Peyer's patch (tissue), 4 donors: ENCODE data around the gene SDHA. TPM values are rescaled to one million over a fixed set of nuclear protein-coding genes. Genes with fewer than 3 reads are reported as not detected.
A peak's percentile ranks its signal among the peaks of the same experiment; 100 is the strongest.
"Not testable (repeated sequence)": the region's sequence is repeated elsewhere in the genome, so short reads cannot be mapped to it uniquely, and the experiment has no call there.

Experiments
- DNase-seq, 3 donors: peaks; one replicate each; pipeline ENCODE4 v3.0.0-alpha.2; 2017 to 2019
- H3K27ac ChIP-seq, 4 donors: fragments of 200-600 bp; sonication (generic); one replicate each; pipeline ENCODE4 v1.5.1; 2016 to 2019
- H3K27me3 ChIP-seq, 2 donors: fragments of 200-600 bp; sonication (generic); one replicate each; pipeline ENCODE4 v1.5.1; 2019
- H3K36me3 ChIP-seq, 3 donors: fragments of 200-600 bp; sonication (generic); one replicate each; pipeline ENCODE4 v1.5.1; 2016 to 2019
- H3K4me1 ChIP-seq, 4 donors: fragments of 200-600 bp; sonication (generic); one replicate each; pipeline ENCODE4 v1.5.1; 2016 to 2019
- H3K4me3 ChIP-seq, 4 donors: fragments of 200-600 bp; sonication (generic); 1 replicate in 3 of 4; 2 replicates in 1 of 4; pipeline ENCODE4 v1.5.1; 2016 to 2019; ENCODE audit warnings: mild to moderate bottlenecking in 1 of 4
- H3K9me3 ChIP-seq, 4 donors: fragments of 200-600 bp; sonication (generic); one replicate each; pipeline ENCODE4 v1.5.1; 2016 to 2019; ENCODE audit warnings: mild to moderate bottlenecking in 1 of 4
- POLR2A ChIP-seq, 2 donors: fragments of 450-650 bp; IDR thresholded peaks; one replicate each; pipeline ENCODE4 v1.5.1; 2017; ENCODE audit warnings: antibody characterized with exemption in 2 of 2, mild to moderate bottlenecking in 2 of 2, moderate library complexity in 2 of 2
- total RNA-seq, 4 donors: library from RNA; depleted of rRNA; stranded (reverse); fragments of >200 nt; gene quantifications; one replicate each; pipeline ENCODE4 v1.1.0, GENCODE V29; 2016
- TF ChIP-seq, protein P1 (sequence below), 6 experiments: fragments of 450-650 bp in 4 of 6; fragments of 200-600 bp in 2 of 6; sonication (generic) in 1 of 6; IDR thresholded peaks; one replicate each; pipeline ENCODE4 v1.5.1; 2017 to 2019; ENCODE audit warnings: antibody characterized with exemption in 6 of 6, mild to moderate bottlenecking in 3 of 6, moderate library complexity in 1 of 6

The SDHA gene
- total RNA-seq, 4 donors from 2014 or later, result 94.9 to 253 (median 207) TPM

DNA sequence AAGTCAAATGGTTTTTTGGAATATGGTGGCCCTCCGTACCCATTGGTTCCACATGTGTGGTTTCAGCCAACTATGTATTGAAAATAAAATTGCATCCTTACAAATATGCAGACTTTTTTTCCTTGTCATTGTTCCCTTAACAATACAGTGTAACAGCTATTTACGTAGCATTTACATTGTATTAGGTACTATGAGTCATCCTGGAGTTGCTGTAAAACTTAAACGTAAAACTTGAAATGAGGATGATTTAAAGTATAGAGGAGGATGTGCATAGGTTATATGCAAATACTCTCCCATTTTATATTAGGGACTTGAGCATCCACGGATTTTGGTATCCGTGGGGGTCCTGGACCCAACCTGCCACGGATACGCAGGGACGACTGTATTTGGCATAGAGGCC, 16.3 kb downstream of the SDHA start:
- no peak for DNase-seq
- no peak overlapping the region for H3K4me3 ChIP-seq
- TF ChIP-seq, protein P1, sequence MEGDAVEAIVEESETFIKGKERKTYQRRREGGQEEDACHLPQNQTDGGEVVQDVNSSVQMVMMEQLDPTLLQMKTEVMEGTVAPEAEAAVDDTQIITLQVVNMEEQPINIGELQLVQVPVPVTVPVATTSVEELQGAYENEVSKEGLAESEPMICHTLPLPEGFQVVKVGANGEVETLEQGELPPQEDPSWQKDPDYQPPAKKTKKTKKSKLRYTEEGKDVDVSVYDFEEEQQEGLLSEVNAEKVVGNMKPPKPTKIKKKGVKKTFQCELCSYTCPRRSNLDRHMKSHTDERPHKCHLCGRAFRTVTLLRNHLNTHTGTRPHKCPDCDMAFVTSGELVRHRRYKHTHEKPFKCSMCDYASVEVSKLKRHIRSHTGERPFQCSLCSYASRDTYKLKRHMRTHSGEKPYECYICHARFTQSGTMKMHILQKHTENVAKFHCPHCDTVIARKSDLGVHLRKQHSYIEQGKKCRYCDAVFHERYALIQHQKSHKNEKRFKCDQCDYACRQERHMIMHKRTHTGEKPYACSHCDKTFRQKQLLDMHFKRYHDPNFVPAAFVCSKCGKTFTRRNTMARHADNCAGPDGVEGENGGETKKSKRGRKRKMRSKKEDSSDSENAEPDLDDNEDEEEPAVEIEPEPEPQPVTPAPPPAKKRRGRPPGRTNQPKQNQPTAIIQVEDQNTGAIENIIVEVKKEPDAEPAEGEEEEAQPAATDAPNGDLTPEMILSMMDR (IDR thresholded peaks at IDR 0.05), result no peak
- TF ChIP-seq POLR2A (IDR thresholded peaks at IDR 0.05), result no peak
- no peaks in the 10 kb centered on the region for H3K4me1 ChIP-seq
- H3K36me3 ChIP-seq, result peaks cover 0 to 82% (median 0%) of the 10 kb centered on the region in 3 donors
- no peaks in the 10 kb centered on the region for H3K9me3 ChIP-seq
- no peaks in the 10 kb centered on the region for H3K27me3 ChIP-seq
- H3K27ac ChIP-seq, result no peak overlapping the region

DNA sequence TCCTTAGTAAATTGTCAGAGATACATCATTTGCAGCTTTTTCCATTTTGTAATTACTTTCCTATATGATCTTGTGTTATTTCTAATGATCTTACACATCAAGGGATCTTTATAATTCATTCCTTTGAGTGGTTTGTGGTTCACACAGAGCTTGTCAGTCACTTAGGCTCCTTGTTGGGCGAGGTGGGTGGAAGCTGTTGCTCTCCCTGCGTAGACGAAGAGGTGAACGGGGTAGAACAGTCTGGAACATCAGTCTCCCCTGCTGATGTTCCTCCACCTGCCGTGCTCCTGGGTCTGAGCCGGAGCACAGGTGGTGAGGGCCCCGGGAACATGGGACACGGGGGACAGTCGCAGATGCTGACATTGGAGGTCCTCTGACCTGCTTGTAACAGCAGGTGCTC, 17.4 kb downstream of the SDHA start:
- not testable (repeated sequence) for DNase-seq, H3K27ac ChIP-seq, H3K4me1 ChIP-seq, H3K27me3 ChIP-seq, H3K9me3 ChIP-seq, H3K4me3 ChIP-seq
- peaks cover 0 to 82% (median 0%) of the 10 kb centered on the region in 3 donors for H3K36me3 ChIP-seq

DNA sequence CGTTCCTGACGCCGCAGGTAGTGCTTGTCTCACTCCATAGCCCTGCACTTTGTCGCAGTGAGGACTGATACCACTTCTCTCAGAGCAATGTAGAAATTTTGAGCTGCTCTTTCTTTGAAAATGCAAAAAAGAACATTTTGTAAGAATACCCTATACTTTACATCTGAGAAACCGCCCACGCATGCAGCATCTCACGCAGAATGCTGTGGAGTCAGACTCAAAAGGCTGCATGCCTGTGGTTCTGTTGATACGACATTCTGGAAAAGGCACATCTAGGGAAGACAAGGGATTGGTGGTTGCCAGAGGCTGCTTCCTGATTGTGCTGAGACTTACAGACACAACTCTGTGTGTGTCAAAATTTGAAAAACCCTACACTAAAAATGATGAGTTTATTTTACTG, 19.8 kb downstream of the SDHA start:
- H3K4me3 ChIP-seq, H3K27me3 ChIP-seq, H3K9me3 ChIP-seq, H3K27ac ChIP-seq, H3K4me1 ChIP-seq, DNase-seq: not testable (repeated sequence)
- peaks cover 0 to 87% (median 0%) of the 10 kb centered on the region in 3 donors for H3K36me3 ChIP-seq

DNA sequence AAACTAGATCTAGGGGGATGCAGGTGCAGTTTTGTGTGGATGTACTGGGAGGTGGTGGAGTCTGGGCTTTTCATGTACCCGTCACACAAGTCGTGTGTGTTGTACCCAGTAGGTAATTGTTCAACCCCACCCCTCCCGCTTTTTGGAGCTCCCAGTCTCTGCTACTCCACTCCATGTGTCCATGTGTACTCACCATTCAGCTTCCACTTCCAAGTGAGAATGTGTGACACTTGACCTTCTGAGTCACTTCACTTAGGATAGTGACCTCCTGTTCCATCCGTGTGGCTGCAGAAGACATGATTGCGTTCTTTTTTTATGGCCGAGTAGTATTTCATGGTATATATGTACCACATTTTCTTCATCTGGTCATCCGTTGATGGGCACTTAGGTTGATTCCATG, 22.4 kb downstream of the SDHA start:
- peaks cover 0 to 87% (median 0%) of the 10 kb centered on the region in 3 donors for H3K36me3 ChIP-seq

DNA sequence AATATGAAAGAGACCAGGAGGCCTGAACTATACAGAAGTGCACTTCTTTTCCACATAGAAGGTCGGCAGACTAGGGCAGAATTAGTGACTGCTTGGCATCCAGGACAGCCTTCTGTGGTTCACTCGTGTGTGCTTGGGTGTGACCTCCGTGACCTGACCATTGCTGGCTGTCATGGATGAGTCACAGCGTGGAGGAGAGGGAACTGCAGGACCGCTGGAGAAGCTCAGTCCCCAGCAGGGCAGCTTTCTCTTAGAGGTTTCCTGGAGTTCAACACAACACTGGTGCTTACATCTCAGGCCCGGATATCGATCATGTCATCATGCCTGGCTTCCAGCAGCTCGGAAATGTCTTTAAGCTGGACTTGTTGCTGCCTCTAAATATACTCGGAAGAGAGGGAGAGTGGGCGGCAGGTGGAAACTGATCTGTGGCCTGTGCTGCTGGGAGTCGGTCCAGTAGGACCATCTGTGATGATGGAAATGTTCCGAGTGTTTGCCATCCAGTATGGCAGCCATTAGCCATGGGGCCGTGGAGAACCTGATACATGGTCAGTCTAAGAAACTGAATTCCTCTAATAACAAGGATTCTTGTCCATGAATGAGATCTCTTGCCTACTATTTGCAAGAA, 23.0 kb downstream of the SDHA start:
- H3K4me3 ChIP-seq, H3K27ac ChIP-seq, H3K27me3 ChIP-seq, H3K9me3 ChIP-seq, DNase-seq, H3K4me1 ChIP-seq: not testable (repeated sequence)
- H3K36me3 ChIP-seq, result peaks cover 0 to 87% (median 0%) of the 10 kb centered on the region in 3 donors

More for the DNA sequence above, 22.4 kb downstream of the SDHA start:
- not testable (repeated sequence) for H3K27me3 ChIP-seq, DNase-seq, H3K4me1 ChIP-seq, H3K9me3 ChIP-seq, H3K4me3 ChIP-seq, H3K27ac ChIP-seq

DNA sequence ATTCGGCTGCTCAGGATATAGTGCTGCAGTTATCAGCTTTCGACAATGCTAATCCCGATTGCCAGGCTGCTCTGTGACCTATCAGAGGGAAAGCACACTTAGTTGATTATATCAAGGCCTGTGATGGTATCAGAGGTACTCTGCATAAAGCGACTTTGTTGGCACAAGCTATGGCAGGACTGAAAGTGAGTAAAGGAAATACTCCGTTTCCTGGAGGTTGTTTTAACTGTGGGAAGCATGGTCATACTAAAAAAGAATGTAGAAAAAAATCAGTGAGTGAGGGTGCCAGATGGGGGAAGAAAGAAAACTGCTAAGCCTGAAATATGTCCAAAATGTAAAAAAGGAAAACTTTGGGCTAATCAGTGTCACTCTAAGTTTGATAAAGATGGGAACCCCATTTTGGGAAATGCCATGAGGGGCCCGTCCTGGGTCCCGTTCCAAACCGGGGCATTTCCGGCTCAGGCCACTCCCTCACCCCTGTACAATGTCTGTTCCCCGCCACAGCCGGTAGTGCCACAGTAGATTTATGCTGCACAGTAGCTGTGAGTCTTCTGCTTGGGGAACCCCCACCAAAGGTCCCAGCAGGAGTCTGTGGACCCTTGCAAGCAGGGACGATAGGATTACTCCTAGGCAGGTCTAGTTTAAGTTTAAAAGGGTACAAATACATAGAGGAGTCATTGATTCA, 25.7 kb downstream of the SDHA start:
- not testable (repeated sequence) for H3K4me3 ChIP-seq, H3K9me3 ChIP-seq, H3K27ac ChIP-seq, H3K27me3 ChIP-seq, DNase-seq, H3K4me1 ChIP-seq
- peaks cover 0 to 97% (median 0%) of the 10 kb centered on the region in 3 donors for H3K36me3 ChIP-seq

DNA sequence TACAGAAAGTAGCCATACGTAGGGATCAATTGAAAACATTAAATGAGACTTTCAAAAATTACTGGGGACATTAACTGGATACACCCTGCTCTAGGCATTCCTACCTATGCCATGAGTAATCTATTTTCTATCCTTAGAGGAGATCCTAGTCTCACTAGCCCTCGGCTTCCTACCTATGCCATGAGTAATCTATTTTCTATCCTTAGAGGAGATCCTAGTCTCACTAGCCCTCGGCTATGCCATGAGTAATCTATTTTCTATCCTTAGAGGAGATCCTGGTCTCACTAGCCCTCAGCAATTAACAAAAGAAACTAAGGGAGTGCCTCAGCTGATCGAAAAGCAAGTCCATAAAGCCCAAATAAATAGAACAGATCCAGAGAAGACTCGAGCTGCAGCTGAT, 27.6 kb downstream of the SDHA start:
- not testable (repeated sequence) for H3K4me3 ChIP-seq, H3K4me1 ChIP-seq, H3K27ac ChIP-seq, DNase-seq, H3K27me3 ChIP-seq, H3K9me3 ChIP-seq
- peaks cover 0 to 86% (median 0%) of the 10 kb centered on the region in 3 donors for H3K36me3 ChIP-seq

DNA sequence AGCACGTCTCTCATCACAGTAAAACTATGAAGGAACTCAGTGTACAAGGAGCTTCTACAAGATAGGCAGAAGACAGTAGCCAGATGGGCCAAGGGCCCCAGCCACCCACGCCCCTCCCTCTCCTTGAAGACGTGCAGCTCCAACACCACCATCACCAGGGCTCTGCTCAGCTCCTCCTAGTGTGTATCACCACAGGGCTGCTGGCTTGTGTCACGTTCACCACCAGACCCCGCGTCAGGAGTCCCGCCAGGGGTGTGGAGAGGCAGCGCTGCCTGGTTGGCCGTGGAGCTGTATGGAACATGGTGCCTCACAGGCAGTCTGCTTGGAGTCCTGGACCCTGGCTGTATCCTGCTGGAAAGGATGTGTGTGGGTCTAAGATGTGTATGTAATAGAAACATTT, 32.3 kb downstream of the SDHA start:
- not testable (repeated sequence) for H3K27me3 ChIP-seq, DNase-seq, H3K9me3 ChIP-seq, H3K27ac ChIP-seq, H3K4me3 ChIP-seq, H3K4me1 ChIP-seq
- H3K36me3 ChIP-seq, result peaks cover 0 to 66% (median 0%) of the 10 kb centered on the region in 3 donors

DNA sequence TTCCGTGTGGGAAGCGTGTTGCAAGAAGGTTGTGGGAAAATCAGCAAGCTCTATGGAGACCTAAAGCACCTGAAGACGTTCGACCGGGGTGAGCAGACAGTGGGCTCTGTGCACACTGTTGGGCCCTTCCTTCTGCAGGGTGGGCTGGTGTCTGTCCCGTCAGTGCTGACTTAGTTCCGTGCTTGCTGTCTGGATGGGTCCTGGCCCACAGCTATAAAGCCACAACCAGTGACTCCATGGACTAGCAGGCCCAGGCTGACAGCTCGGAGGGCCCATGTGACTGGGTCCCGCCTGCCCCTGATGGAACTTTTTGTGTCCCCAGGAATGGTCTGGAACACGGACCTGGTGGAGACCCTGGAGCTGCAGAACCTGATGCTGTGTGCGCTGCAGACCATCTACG, 32.9 kb downstream of the SDHA start:
- H3K4me3 ChIP-seq, H3K9me3 ChIP-seq, H3K27me3 ChIP-seq, DNase-seq, H3K4me1 ChIP-seq: not testable (repeated sequence)
- H3K27ac ChIP-seq, result peak overlapping the region in 2 of 4 donors; percentile 80 to 88
- peaks cover 0 to 63% (median 0%) of the 10 kb centered on the region in 3 donors for H3K36me3 ChIP-seq

DNA sequence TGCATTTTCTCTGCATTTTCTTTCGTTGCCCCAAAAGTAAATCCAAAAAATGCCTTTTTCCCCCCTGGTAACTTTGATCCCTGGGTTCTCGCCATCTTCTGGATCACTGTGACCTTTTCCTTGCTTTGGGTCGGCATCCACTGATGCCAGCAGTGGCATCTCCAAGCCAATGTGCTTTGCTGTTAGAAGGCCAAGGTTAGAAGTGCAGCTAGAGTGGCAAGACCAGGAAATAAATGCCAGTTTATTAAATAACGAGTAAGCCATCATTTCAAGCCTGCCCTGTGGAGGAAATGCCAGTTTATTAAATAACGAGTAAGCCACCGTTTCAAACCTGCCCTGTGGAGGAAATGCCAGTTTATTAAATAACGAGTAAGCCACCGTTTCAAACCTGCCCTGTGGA, 33.4 kb downstream of the SDHA start:
- not testable (repeated sequence) for H3K4me3 ChIP-seq, H3K4me1 ChIP-seq, DNase-seq, H3K27me3 ChIP-seq, H3K9me3 ChIP-seq
- Histone ChIP-seq H3K36me3 (peaks cover 0 to 62% (median 0%) of the 10 kb centered on the region in 3 donors), H3K27ac (peak overlapping the region in 3 of 4 donors; percentile 72 to 88 (median 80))
- TF ChIP-seq, protein P1 (IDR thresholded peaks at IDR 0.05), result peak in 1 of 6 experiments; percentile 3

DNA sequence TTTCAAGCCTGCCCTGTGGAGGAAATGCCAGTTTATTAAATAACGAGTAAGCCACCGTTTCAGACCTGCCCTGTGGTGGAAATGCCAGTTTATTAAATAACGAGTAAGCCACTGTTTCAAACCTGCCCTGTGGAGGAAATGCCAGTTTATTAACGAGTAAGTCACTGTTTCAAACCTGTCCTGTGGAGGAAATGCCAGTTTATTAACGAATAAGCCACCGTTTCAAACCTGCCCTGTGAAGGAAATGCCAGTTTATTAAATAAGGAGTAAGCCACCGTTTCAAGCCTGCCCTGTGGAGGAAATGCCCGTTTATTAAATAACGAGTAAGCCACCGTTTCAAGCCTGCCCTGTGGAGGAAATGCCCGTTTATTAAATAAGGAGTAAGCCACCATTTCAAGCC, 33.9 kb downstream of the SDHA start:
- not testable (repeated sequence) for H3K9me3 ChIP-seq, H3K4me1 ChIP-seq, H3K27me3 ChIP-seq, H3K4me3 ChIP-seq, DNase-seq
- Histone ChIP-seq H3K27ac (peak overlapping the region in 3 of 4 donors; percentile 72 to 88 (median 80)), H3K36me3 (peaks cover 0 to 62% (median 0%) of the 10 kb centered on the region in 3 donors)
